ENCODE measurements around the gene LBHD1. TPM values are rescaled to one million over a fixed set of nuclear protein-coding genes. Genes with fewer than 3 reads are reported as not detected.

LBHD1 gene
- total RNA-seq, 1 experiment from 2014 or later = 10.4 TPM

DNA sequence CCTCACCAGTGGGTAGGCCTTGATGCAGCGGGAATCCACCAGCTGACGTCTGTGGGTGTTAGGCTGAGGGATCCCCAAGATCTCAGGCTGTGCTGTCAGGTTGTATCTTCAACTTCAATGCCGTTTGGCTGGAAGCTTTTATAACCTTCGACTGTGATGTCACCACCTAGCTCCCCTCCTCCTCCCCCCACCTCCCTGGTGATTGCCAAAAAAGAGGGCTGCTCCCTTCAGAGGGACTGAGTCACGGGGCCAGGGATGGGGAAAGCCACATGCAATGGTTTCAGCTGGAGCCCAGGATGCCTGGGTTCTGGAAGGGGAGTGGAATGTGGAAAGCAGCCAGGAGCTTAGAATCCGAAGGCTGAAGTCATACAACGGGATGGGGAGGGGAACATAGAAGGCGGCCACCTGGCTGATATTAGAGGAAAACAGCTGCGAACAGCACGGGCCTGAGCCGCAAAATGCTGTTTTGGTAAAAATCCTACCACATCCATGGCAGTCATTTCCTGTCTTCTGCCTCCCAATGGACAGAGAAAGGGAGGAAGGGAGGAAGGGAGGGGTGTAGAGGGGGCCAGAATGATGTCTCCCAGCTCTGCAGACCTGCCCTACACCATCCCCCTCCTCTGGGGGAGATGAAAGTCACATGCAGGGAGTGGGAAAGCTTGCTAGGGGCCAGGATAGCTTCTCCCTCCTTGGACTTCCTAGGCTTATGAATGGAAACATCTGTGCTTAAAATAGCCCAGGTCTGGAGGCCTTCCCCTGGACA, 17.5 kb upstream of the LBHD1 start, which contains the start of gene LRRN4CL:
LRRN4CL (minus strand) TSS at position 110 of the 763 bp plus-strand sequence. CDS start 1,022 bp downstream, outside the sequence.
- H3K4ac ChIP-seq (ENCODE audit: low read depth, low read length) = no peak within 1 kb of the TSS
- H2BK12ac ChIP-seq (ENCODE audit: insufficient read length, low read depth, low read length) = no peak within 1 kb of the TSS
- Mint-ChIP-seq H3K9me3 (no peaks in the 10 kb centered on the region; a peak in 1 of 5 replicates), H3K36me3 (ENCODE audit: insufficient read depth in 1 of 3, low read depth in 3 of 3) (peaks cover 14 to 33% (median 32%) of the 10 kb centered on the region in 3 experiments; a peak in 5 of 7 replicates), H3K4me1 (peaks cover 0 to 11% of the 10 kb centered on the region in 2 experiments; a peak in 3 of 4 replicates), H3K27ac (peak within 1 kb of the TSS; percentile 55 to 88 (median 70); a peak in 5 of 7 replicates), H3K4me3 (no peak within 1 kb of the TSS; a peak in 1 of 5 replicates), H3K27me3 (ENCODE audit: low read depth) (no peaks in the 10 kb centered on the region)
- H4K20me1 ChIP-seq (ENCODE audit: control insufficient read depth, insufficient read depth, insufficient read length) = no peaks in the 10 kb centered on the region
- no peak within 1 kb of the TSS for H3K14ac ChIP-seq (ENCODE audit: insufficient read depth, low read length)
- H3K4me2 ChIP-seq (ENCODE audit: insufficient read depth, insufficient read length, low read length) = no peak within 1 kb of the TSS
- no peak within 1 kb of the TSS for H3K23ac ChIP-seq (ENCODE audit: insufficient read length, low read depth, low read length)
- no peak within 1 kb of the TSS for H2AFZ ChIP-seq (ENCODE audit: low read length)
- H3K27ac ChIP-seq (ENCODE audit: insufficient read length, low read depth, low read length) = no peak within 1 kb of the TSS
- H2BK5ac ChIP-seq (ENCODE audit: insufficient read length, low read length) = no peak within 1 kb of the TSS
- no peak within 1 kb of the TSS for H4K8ac ChIP-seq (replicated peaks; ENCODE audit: insufficient read length, low read depth, low read length)
- no CpG with 5 or more reads among the region's 11 CpGs for WGBS (ENCODE audit: extremely low coverage, insufficient read length, low lambda C conversion rate)
- H3K23me2 ChIP-seq (ENCODE audit: insufficient read length, low read depth, low read length, poor library complexity, severe bottlenecking) = no peaks in the 10 kb centered on the region
- H3K79me1 ChIP-seq (ENCODE audit: insufficient read depth, low read depth, low read length, poor library complexity, severe bottlenecking) = no peaks in the 10 kb centered on the region
- H3K9me3 ChIP-seq (ENCODE audit: control insufficient read depth, low read depth, low read length) = no peaks in the 10 kb centered on the region
- H3K79me2 ChIP-seq (ENCODE audit: insufficient read depth, low read length) = no peaks in the 10 kb centered on the region
- no peak within 1 kb of the TSS for H2BK20ac ChIP-seq (ENCODE audit: low read depth, low read length, poor library complexity, severe bottlenecking)
- H3K4me1 ChIP-seq (ENCODE audit: insufficient read depth, low read length) = no peaks in the 10 kb centered on the region
- no peak within 1 kb of the TSS for H2BK15ac ChIP-seq (ENCODE audit: low read depth, low read length)
- H3K56ac ChIP-seq (ENCODE audit: insufficient read length, low read depth, low read length) = no peak within 1 kb of the TSS
- H3K9ac ChIP-seq (ENCODE audit: extremely low read depth, insufficient read length, low read length) = no peak within 1 kb of the TSS
- no peaks in the 10 kb centered on the region for H3K27me3 ChIP-seq (ENCODE audit: insufficient read depth, low read length)
- H4K5ac ChIP-seq (ENCODE audit: insufficient read length, low read depth, low read length) = no peak within 1 kb of the TSS
- H2BK120ac ChIP-seq (ENCODE audit: low read depth, low read length, poor library complexity, severe bottlenecking) = no peak within 1 kb of the TSS
- TF ChIP-seq, protein P1, sequence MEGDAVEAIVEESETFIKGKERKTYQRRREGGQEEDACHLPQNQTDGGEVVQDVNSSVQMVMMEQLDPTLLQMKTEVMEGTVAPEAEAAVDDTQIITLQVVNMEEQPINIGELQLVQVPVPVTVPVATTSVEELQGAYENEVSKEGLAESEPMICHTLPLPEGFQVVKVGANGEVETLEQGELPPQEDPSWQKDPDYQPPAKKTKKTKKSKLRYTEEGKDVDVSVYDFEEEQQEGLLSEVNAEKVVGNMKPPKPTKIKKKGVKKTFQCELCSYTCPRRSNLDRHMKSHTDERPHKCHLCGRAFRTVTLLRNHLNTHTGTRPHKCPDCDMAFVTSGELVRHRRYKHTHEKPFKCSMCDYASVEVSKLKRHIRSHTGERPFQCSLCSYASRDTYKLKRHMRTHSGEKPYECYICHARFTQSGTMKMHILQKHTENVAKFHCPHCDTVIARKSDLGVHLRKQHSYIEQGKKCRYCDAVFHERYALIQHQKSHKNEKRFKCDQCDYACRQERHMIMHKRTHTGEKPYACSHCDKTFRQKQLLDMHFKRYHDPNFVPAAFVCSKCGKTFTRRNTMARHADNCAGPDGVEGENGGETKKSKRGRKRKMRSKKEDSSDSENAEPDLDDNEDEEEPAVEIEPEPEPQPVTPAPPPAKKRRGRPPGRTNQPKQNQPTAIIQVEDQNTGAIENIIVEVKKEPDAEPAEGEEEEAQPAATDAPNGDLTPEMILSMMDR (conservative IDR thresholded peaks at IDR 0.05) = no peak
- no peak within 1 kb of the TSS for H3T11ph ChIP-seq (ENCODE audit: low read length)
- no peak within 1 kb of the TSS for H3K18ac ChIP-seq (ENCODE audit: insufficient read length, low read depth, low read length)
- DNase-seq = no peak
- no peak within 1 kb of the TSS for H2AK5ac ChIP-seq (ENCODE audit: insufficient read length, low read length)
- no peak within 1 kb of the TSS for H4K91ac ChIP-seq (ENCODE audit: insufficient read length, low read depth, low read length)

All from H9 (cell line).